C4-2B (cell line): ENCODE measurements around the gene PCF11.

Source experiments
- ZFX ChIP-seq: fragments of 450-650 bp; IDR thresholded peaks from 2 replicates; pipeline ENCODE4 v1.6.1; 2017
- TF ChIP-seq, protein P1 (sequence below): fragments of 450-650 bp; conservative IDR thresholded peaks from 2 replicates; pipeline ENCODE4 v1.5.1; 2017; ENCODE audit warnings: mild to moderate bottlenecking

DNA sequence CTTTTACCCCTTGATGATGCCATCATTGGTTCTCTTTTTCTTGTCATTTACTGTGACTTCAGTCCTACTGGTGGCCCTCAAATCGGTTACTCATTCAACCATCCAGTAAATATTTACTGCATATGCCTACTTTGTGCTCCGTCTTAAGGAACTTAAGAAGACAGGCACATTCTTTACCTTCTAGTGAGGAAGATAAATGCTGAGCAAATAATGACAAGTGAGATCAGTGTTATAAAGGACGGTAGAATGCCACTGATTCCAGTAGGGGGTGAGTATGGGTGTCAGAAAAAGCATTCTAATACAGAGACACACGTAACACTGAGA, 38.2 kb downstream of the PCF11 start:
- TF ChIP-seq, protein P1, sequence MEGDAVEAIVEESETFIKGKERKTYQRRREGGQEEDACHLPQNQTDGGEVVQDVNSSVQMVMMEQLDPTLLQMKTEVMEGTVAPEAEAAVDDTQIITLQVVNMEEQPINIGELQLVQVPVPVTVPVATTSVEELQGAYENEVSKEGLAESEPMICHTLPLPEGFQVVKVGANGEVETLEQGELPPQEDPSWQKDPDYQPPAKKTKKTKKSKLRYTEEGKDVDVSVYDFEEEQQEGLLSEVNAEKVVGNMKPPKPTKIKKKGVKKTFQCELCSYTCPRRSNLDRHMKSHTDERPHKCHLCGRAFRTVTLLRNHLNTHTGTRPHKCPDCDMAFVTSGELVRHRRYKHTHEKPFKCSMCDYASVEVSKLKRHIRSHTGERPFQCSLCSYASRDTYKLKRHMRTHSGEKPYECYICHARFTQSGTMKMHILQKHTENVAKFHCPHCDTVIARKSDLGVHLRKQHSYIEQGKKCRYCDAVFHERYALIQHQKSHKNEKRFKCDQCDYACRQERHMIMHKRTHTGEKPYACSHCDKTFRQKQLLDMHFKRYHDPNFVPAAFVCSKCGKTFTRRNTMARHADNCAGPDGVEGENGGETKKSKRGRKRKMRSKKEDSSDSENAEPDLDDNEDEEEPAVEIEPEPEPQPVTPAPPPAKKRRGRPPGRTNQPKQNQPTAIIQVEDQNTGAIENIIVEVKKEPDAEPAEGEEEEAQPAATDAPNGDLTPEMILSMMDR: no peak
- TF ChIP-seq ZFX: no peak
